H1 (cell line): ENCODE data around the gene NDC1. TPM values are rescaled to one million over a fixed set of nuclear protein-coding genes. Genes with fewer than 3 reads are reported as not detected.

ENCODE experiments used
- CBX5 ChIP-seq: fragments of 300-800, 300-1000 bp; sonication (generic); IDR thresholded peaks from 2 replicates; pipeline ENCODE4 v1.7.1; 2016; ENCODE audit warnings: antibody characterized with exemption, low read length, low read depth
- CHD7 ChIP-seq: fragments of 300-600 bp; sonication (generic); IDR thresholded peaks from 2 replicates; pipeline ENCODE4 v1.7.1; 2012; ENCODE audit warnings: low read length, moderate library complexity, mild to moderate bottlenecking, inconsistent platforms; ENCODE audit not compliant: insufficient replicate concordance
- E2F6 ChIP-seq: IDR thresholded peaks from 2 replicates; pipeline ENCODE4 v1.6.1; 2012; ENCODE audit warnings: inconsistent platforms
- EGR1 ChIP-seq: IDR thresholded peaks from 2 replicates; pipeline ENCODE4 v1.6.1; 2011; ENCODE audit warnings: low read depth, low read length, borderline replicate concordance
- GABPA ChIP-seq: IDR thresholded peaks from 2 replicates; pipeline ENCODE4 v1.6.1; 2011; ENCODE audit warnings: mild to moderate bottlenecking, low read length, moderate library complexity, borderline replicate concordance; ENCODE audit not compliant: insufficient read depth
- JUN ChIP-seq: IDR thresholded peaks from 2 replicates; pipeline ENCODE4 v1.6.1; 2011; ENCODE audit warnings: low read depth, mild to moderate bottlenecking, improper control_type of control experiment, low read length
- KDM1A ChIP-seq: fragments of 200-600, 300-600 bp; sonication (generic); IDR thresholded peaks from 2 replicates; pipeline ENCODE4 v1.7.1; 2016; ENCODE audit warnings: mild to moderate bottlenecking, low read length, borderline replicate concordance
- NANOG ChIP-seq: IDR thresholded peaks from 2 replicates; pipeline ENCODE4 v1.6.1; 2011; ENCODE audit warnings: low read length, low read depth, mild to moderate bottlenecking, inconsistent platforms; ENCODE audit not compliant: insufficient read depth, poor library complexity, severe bottlenecking
- SIN3A ChIP-seq, 2 experiments: IDR thresholded peaks in 1 of 2; conservative IDR thresholded peaks in 1 of 2; 2 replicates each; pipeline ENCODE4 v1.6.1; 2011 to 2012; ENCODE audit warnings: low read length in 2 of 2, improper control_type of control experiment in 1 of 2, low read depth in 1 of 2, mild to moderate bottlenecking in 1 of 2
- polyA plus RNA-seq, 7 experiments: library from polyadenylated mRNA; depleted of rRNA in 3 of 7; stranded (reverse) in 5 of 7; unstranded in 2 of 7; fragments of >200 nt in 5 of 7; fragments of 200-250 nt in 2 of 7; gene quantifications; 1 replicate in 5 of 7; 2 replicates in 1 of 7; 4 replicates in 1 of 7; pipeline versions ENCODE4 v1.2.1 to v1.2.3, GENCODE V29; 2011 to 2013; ENCODE audit warnings: missing spikeins in 2 of 7, mixed read lengths in 2 of 7
- total RNA-seq: library from RNA; stranded (reverse); fragmentation: NEBNext Ultra II Directional; extraction: Animal tissue kit (Norgen Biotek cat#: 25700); gene quantifications from 2 replicates; pipeline ENCODE4 v1.2.1, GENCODE V29; 2021

Gene NDC1
- total and polyA plus RNA-seq, 2 of the 8 experiments (the other 6 are each of a cell fraction or from before 2014, with no cell fraction given): 62.9 to 66.1 TPM

- TF ChIP-seq CHD7: no peak
- TF ChIP-seq CBX5: no peak
- TF ChIP-seq E2F6: no peak
- TF ChIP-seq GABPA: no peak
- no peak for TF ChIP-seq JUN
- no peak for TF ChIP-seq KDM1A
- no peak for TF ChIP-seq SIN3A (conservative IDR thresholded peaks at IDR 0.05 in 1 of 2, IDR thresholded peaks at IDR 0.05 in 1 of 2; ENCODE audit: low read depth in 1 of 2, low read length in 2 of 2)
- no peak for TF ChIP-seq EGR1
- TF ChIP-seq NANOG: no peak
Measured at GRCh38 chr1:53747841-53748240, 90.3 kb downstream of the NDC1 start (continued).
